SK-N-SH treated with all-trans-retinoic acid at 6 μM for 48 hours (cell line): ENCODE results near the gene EPN3.

Source experiments
- ATAC-seq: fragments of 200-7000 bp; cut with Tn5 transposase; 3 replicates; pipeline ENCODE4 v1.9.1; 2020; ENCODE audit warnings: mild to moderate bottlenecking, moderate library complexity
- ARNTL ChIP-seq: fragments of 450-650 bp; formaldehyde crosslinking; IDR thresholded peaks from 2 replicates; pipeline ENCODE4 v1.5.0; 2020; ENCODE audit warnings: low read depth, mild to moderate bottlenecking, moderate library complexity, borderline replicate concordance
- BACH2 ChIP-seq: fragments of 250-450 bp; sonication (Bioruptor Pico); IDR thresholded peaks from 2 replicates; pipeline ENCODE4 v1.9.0; 2021; ENCODE audit warnings: mild to moderate bottlenecking, borderline replicate concordance
- CREB5 ChIP-seq: fragments of 250-450 bp; sonication (Bioruptor Pico); IDR thresholded peaks from 2 replicates; pipeline ENCODE4 v1.5.1; 2020; ENCODE audit warnings: low read depth, mild to moderate bottlenecking, moderate library complexity
- CSDC2 ChIP-seq: fragments of 250-450 bp; sonication (Bioruptor Pico); IDR thresholded peaks from 2 replicates; pipeline ENCODE4 v1.5.0; 2020; ENCODE audit warnings: mild to moderate bottlenecking, moderate library complexity
- CSRNP3 ChIP-seq: fragments of 250-450 bp; sonication (Bioruptor Pico); IDR thresholded peaks from 2 replicates; pipeline ENCODE4 v1.5.1; 2021; ENCODE audit warnings: mild to moderate bottlenecking, moderate library complexity
- ESRRG ChIP-seq: fragments of 250-450 bp; sonication (Bioruptor Pico); IDR thresholded peaks from 2 replicates; pipeline ENCODE4 v1.6.1; 2021; ENCODE audit warnings: mild to moderate bottlenecking
- GLIS3 ChIP-seq: fragments of 250-450 bp; sonication (Bioruptor Pico); IDR thresholded peaks from 2 replicates; pipeline ENCODE4 v1.5.0; 2020; ENCODE audit warnings: mild to moderate bottlenecking, moderate library complexity
- ISL1 ChIP-seq: fragments of 250-450 bp; sonication (Bioruptor Pico); IDR thresholded peaks from 2 replicates; pipeline ENCODE4 v2.1.2; 2022; ENCODE audit warnings: mild to moderate bottlenecking, moderate library complexity
- OSR1 ChIP-seq: fragments of 250-450 bp; sonication (Bioruptor Pico); IDR thresholded peaks from 2 replicates; pipeline ENCODE4 v1.8.0; 2022; ENCODE audit warnings: moderate library complexity, mild to moderate bottlenecking, inconsistent platforms
- PATZ1 ChIP-seq: fragments of 250-450 bp; sonication (Bioruptor Pico); IDR thresholded peaks from 2 replicates; pipeline ENCODE4 v1.8.0; 2020; ENCODE audit warnings: mild to moderate bottlenecking, moderate library complexity, borderline replicate concordance
- POU6F1 ChIP-seq: fragments of 250-450 bp; sonication (Bioruptor Pico); IDR thresholded peaks from 2 replicates; pipeline ENCODE4 v1.8.0; 2021; ENCODE audit warnings: low read depth, mild to moderate bottlenecking, moderate library complexity, borderline replicate concordance
- PPARA ChIP-seq: fragments of 250-450 bp; sonication (Bioruptor Pico); IDR thresholded peaks from 2 replicates; pipeline ENCODE4 v1.5.0; 2020; ENCODE audit warnings: mild to moderate bottlenecking, borderline replicate concordance
- RARB ChIP-seq: fragments of 250-450 bp; sonication (Bioruptor Pico); IDR thresholded peaks from 2 replicates; pipeline ENCODE4 v1.8.0; 2021; ENCODE audit warnings: mild to moderate bottlenecking, moderate library complexity
- SNAI2 ChIP-seq: fragments of 250-450 bp; sonication (Bioruptor Pico); IDR thresholded peaks from 2 replicates; pipeline ENCODE4 v1.5.0; 2020; ENCODE audit warnings: mild to moderate bottlenecking, moderate library complexity
- TCF4 ChIP-seq: fragments of 250-450 bp; sonication (Bioruptor Pico); IDR thresholded peaks from 2 replicates; pipeline ENCODE4 v1.8.0; 2021; ENCODE audit warnings: mild to moderate bottlenecking, moderate library complexity, borderline replicate concordance
- TOX ChIP-seq: fragments of 250-450 bp; sonication (Bioruptor Pico); IDR thresholded peaks from 2 replicates; pipeline ENCODE4 v1.8.0; 2021; ENCODE audit warnings: mild to moderate bottlenecking, moderate library complexity, borderline replicate concordance
- TSHZ2 ChIP-seq: fragments of 250-450 bp; sonication (Bioruptor Pico); IDR thresholded peaks from 2 replicates; pipeline ENCODE4 v1.5.0; 2020; ENCODE audit warnings: mild to moderate bottlenecking, moderate library complexity
- ZC3H10 ChIP-seq: fragments of 250-450 bp; sonication (Bioruptor Pico); IDR thresholded peaks from 2 replicates; pipeline ENCODE4 v1.5.1; 2021; ENCODE audit warnings: mild to moderate bottlenecking, moderate library complexity
- ZFP3 ChIP-seq: fragments of 250-450 bp; sonication (Bioruptor Pico); IDR thresholded peaks from 2 replicates; pipeline ENCODE4 v1.5.0; 2020; ENCODE audit warnings: mild to moderate bottlenecking, moderate library complexity
- ZFP30 ChIP-seq: fragments of 450-650 bp; formaldehyde crosslinking; IDR thresholded peaks from 2 replicates; pipeline ENCODE4 v1.5.0; 2022; ENCODE audit warnings: mild to moderate bottlenecking, moderate library complexity
- ZNF565 ChIP-seq: fragments of 450-650 bp; formaldehyde crosslinking; conservative IDR thresholded peaks from 2 replicates; pipeline ENCODE4 v1.5.0; 2020; ENCODE audit warnings: low read depth, mild to moderate bottlenecking, moderate library complexity
- ZNF70 ChIP-seq: fragments of 450-650 bp; formaldehyde crosslinking; IDR thresholded peaks from 2 replicates; pipeline ENCODE4 v1.5.0; 2020; ENCODE audit warnings: mild to moderate bottlenecking, moderate library complexity
- ZNF8 ChIP-seq: fragments of 450-650 bp; formaldehyde crosslinking; IDR thresholded peaks from 2 replicates; pipeline ENCODE4 v1.5.0; 2020; ENCODE audit warnings: mild to moderate bottlenecking, moderate library complexity

EPN3 gene

GRCh38 chr17:50551433-50551815 is 18.9 kb downstream of the EPN3 start:
- ATAC-seq, result no peak

GRCh38 chr17:50551884-50552283 is 19.3 kb downstream of the EPN3 start:
- TF ChIP-seq ZC3H10 (CRISPR knock-in tag), result no peak
- no peak for TF ChIP-seq CREB5 (CRISPR knock-in tag)
- no peak for TF ChIP-seq PPARA (CRISPR knock-in tag)
- TF ChIP-seq RARB (CRISPR knock-in tag), result no peak
- TF ChIP-seq PATZ1, result no peak
- TF ChIP-seq OSR1, result no peak
- TF ChIP-seq SNAI2 (CRISPR knock-in tag), result no peak
- TF ChIP-seq TOX, result no peak
- TF ChIP-seq BACH2 (CRISPR knock-in tag), result no peak
- no peak for TF ChIP-seq ZFP3 (CRISPR knock-in tag)
- TF ChIP-seq ZNF8, result no peak
- TF ChIP-seq ZNF70 (CRISPR knock-in tag), result no peak
- TF ChIP-seq ESRRG (CRISPR knock-in tag), result no peak
- ATAC-seq, result no peak

More at GRCh38 chr17:50551433-50551815, 18.9 kb downstream of the EPN3 start:
- TF ChIP-seq ISL1 (CRISPR knock-in tag), result no peak

GRCh38 chr17:50554201-50554600 is 21.7 kb downstream of the EPN3 start:
- TF ChIP-seq TSHZ2 (CRISPR knock-in tag), result no peak
- no peak for TF ChIP-seq PATZ1
- TF ChIP-seq ZC3H10 (CRISPR knock-in tag), result no peak
- TF ChIP-seq POU6F1 (CRISPR knock-in tag), result no peak
- TF ChIP-seq ZNF70 (CRISPR knock-in tag), result no peak
- TF ChIP-seq CSRNP3 (CRISPR knock-in tag), result no peak
- TF ChIP-seq CSDC2 (CRISPR knock-in tag), result no peak
- no peak for TF ChIP-seq ZNF8
- TF ChIP-seq RARB (CRISPR knock-in tag), result no peak
- TF ChIP-seq GLIS3, result no peak
- no peak for TF ChIP-seq SNAI2 (CRISPR knock-in tag)
- no peak for TF ChIP-seq ZNF565 (CRISPR knock-in tag)
- no peak for TF ChIP-seq TCF4 (CRISPR knock-in tag)
- TF ChIP-seq ZFP30 (CRISPR knock-in tag), result no peak
- TF ChIP-seq ESRRG (CRISPR knock-in tag), result no peak
- TF ChIP-seq TOX, result no peak
- no peak for TF ChIP-seq BACH2 (CRISPR knock-in tag)
- TF ChIP-seq ARNTL (CRISPR knock-in tag), result no peak
- TF ChIP-seq CREB5 (CRISPR knock-in tag), result no peak
- no peak for TF ChIP-seq ISL1 (CRISPR knock-in tag)
- ATAC-seq, result no peak
